CD4-positive, alpha-beta T cell treated with Interleukin-17A for 4 hours (primary cell): ENCODE measurements around the gene SERINC4.
A peak's percentile ranks its signal among the peaks of the same experiment; 100 is the strongest.
"Not testable (repeated sequence)": the region's sequence is repeated elsewhere in the genome, so short reads cannot be mapped to it uniquely, and the experiment has no call there.

Experiments used
- DNase-seq: peaks from one replicate; pipeline ENCODE4 v3.0.0-alpha.2; 2020; ENCODE audit warnings: mixed read lengths

The SERINC4 gene

GRCh38 chr15:43799945-43800285 is at the start of gene SERINC4:
Gene SERINC4, minus strand, starts transcription at chr15:43800220. Its CDS starts 234 bp downstream, at chr15:43799986.
- DNase-seq = no peak

- DNase-seq = no peak
Measured at GRCh38 chr15:43845421-43845820, 45.4 kb upstream of the SERINC4 start.

GRCh38 chr15:43832485-43832884 is 32.5 kb upstream of the SERINC4 start:
- not testable (repeated sequence) for DNase-seq

GRCh38 chr15:43831519-43832052 is 31.6 kb upstream of the SERINC4 start:
- DNase-seq = not testable (repeated sequence)

GRCh38 chr15:43830691-43831275 is 30.8 kb upstream of the SERINC4 start:
- not testable (repeated sequence) for DNase-seq

GRCh38 chr15:43829951-43830540 is 30.0 kb upstream of the SERINC4 start:
- DNase-seq = not testable (repeated sequence)

GRCh38 chr15:43828061-43828657 is 28.1 kb upstream of the SERINC4 start:
- DNase-seq = no peak

- DNase-seq = peak; percentile 76
Measured at GRCh38 chr15:43826508-43827341, 26.7 kb upstream of the SERINC4 start, which contains the start of gene WDR76. Gene WDR76, plus strand, starts transcription at chr15:43827002. Its CDS starts 31 bp downstream, at chr15:43827033.

- DNase-seq = no peak
Measured at GRCh38 chr15:43826029-43826507, 26.0 kb upstream of the SERINC4 start.

- DNase-seq = not testable (repeated sequence)
Measured at GRCh38 chr15:43825305-43825704, 25.3 kb upstream of the SERINC4 start.

- peak; percentile 93 for DNase-seq
Measured at GRCh38 chr15:43824302-43825246, 24.6 kb upstream of the SERINC4 start, which contains the start of gene MFAP1. Gene MFAP1, minus strand, starts transcription at chr15:43824690. Its CDS starts 121 bp downstream, at chr15:43824569.

- no peak for DNase-seq
Measured at GRCh38 chr15:43821505-43821904, 21.5 kb upstream of the SERINC4 start.

- not testable (repeated sequence) for DNase-seq
Measured at GRCh38 chr15:43815064-43815463, 15.0 kb upstream of the SERINC4 start.

- DNase-seq = no peak
Measured at GRCh38 chr15:43808960-43809678, 9.1 kb upstream of the SERINC4 start.

GRCh38 chr15:43808435-43808950 is 8.5 kb upstream of the SERINC4 start:
- DNase-seq = no peak

GRCh38 chr15:43802676-43803075 is 2.7 kb upstream of the SERINC4 start:
- not testable (repeated sequence) for DNase-seq

- peak; percentile 96 for DNase-seq
Measured at GRCh38 chr15:43800286-43801141, 494 bp upstream of the SERINC4 start, which contains the start of gene HYPK. Gene HYPK, plus strand, starts transcription at chr15:43800599. Its CDS starts 24 bp downstream, at chr15:43800623.

GRCh38 chr15:43799209-43799944 is 643 bp downstream of the SERINC4 start:
- no peak for DNase-seq

GRCh38 chr15:43796566-43796965 is 3.5 kb downstream of the SERINC4 start:
- DNase-seq = no peak
